SW 1271 (cell line): ENCODE data around the gene GHRL.
"Not testable (repeated sequence)": the region's sequence is repeated elsewhere in the genome, so short reads cannot be mapped to it uniquely, and the experiment has no call there.

ENCODE experiments used
- DNase-seq, 2 experiments: peaks; one replicate each; lab custom pipeline; 2025; lab: John Stamatoyannopoulos, UW

GHRL gene

DNA sequence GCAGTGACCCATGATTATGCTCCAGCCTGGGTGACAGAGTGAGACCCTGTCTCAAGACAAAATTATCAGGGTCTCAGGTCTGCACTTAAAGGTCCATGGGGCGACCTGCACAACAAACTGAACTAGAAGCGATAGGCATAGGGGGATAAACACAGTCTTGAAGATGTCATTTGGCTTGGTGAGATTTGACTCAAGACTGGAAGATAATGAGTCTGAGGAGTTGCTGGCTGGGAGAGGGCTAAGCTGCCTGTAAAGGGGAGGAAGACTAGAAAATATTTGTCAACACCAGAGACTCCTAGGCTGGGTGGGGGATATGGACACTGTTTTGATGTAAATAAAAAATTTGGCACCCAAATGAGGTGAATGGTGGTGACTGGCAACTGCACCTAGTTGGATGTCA, 19.8 kb downstream of the GHRL start:
- no peak for DNase-seq

- not testable (repeated sequence) for DNase-seq
Measured at GRCh38 chr3:10272476-10272875, 20.3 kb downstream of the GHRL start.

GRCh38 chr3:10269443-10269842, 23.3 kb downstream of the GHRL start:
- no peak for DNase-seq

- no peak for DNase-seq
Measured at GRCh38 chr3:10268930-10269329, 23.8 kb downstream of the GHRL start.

DNA sequence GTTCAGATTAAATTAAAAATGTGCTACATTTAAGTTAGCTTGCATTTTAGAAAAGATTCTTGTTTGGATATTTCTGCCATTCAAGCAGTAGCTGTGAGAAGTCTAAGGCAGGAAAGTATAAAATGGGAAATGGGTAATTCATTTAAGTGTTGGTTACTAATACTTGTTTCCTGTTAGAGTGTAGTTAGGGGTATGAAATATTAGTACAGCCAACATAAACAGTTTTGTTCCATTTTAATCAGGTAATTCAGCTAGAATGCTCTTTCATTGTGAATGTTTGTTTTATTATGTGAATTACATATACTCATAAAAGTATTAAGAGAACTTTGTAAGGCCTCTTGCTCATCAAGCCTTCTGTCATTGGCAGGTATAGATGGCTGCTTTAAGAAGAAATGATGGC, 24.6 kb downstream of the GHRL start:
- no peak for DNase-seq

DNA sequence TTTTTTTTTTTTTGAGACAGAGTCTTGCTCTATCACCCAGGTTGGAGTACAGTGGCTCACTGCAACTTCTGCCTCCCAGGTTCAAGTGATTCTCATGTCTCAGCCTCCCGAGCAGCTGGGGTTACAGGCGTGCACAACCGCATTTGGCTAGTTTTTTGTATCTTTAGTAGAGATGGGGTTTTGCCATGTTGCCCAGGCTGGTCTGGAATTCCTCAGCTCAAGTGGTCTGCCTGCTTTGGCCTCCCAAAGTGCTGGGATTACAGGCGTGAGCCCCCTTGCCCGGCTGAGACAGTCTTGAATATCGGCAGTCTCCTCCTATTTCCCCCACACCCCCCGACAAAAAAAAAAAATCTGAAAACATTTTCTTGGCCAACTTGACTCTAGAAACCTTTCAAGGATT, 25.8 kb downstream of the GHRL start:
- DNase-seq = not testable (repeated sequence)

GRCh38 chr3:10265833-10266232, 26.9 kb downstream of the GHRL start:
- DNase-seq = no peak

- DNase-seq = peak in 1 of 2 experiments; percentile 48
Measured at GRCh38 chr3:10263646-10264363, 28.9 kb downstream of the GHRL start.

- DNase-seq = no peak
Measured at GRCh38 chr3:10262027-10262426, 30.7 kb downstream of the GHRL start.

DNA sequence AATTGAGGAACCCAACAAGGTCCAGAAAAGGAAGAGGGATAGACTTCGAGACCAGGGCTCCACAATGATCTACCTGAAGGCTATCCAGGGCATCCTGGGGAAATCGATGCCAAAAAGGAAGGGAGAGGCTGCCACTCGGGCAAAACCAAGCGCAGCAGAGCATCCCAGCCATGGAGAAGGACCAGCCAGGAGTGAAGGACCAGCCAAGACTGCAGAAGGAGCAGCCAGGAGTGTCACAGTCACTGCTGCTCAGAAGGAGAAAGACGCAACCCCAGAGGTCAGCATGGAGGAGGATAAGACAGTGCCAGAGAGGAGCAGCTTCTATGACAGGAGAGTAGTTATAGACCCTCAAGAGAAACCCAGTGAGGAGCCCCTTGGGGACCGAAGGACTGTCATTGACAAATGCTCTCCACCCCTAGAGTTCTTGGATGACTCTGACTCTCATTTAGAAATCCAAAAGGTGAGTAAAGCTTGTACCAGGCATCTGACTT, 32.5 kb downstream of the GHRL start:
- no peak for DNase-seq

DNA sequence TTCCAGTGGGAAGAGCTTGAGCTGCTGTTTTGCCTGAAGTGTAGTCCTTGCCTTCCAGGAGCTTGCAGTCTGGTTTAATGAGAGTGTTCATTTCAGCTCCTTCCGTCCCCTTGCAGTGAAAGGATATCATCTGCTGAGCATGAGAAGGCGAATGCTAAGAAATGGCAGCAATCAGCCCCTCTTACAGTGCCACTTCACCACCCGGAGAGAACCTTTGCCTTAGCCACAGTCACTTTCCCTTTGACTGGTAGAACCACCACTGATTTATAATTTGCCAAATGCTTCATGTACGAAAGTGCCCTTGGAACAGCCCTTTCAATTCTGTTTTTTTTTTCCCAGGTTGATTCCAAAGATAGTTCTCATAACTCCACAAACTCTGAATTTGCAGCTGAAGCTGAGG, 32.9 kb downstream of the GHRL start:
- DNase-seq = no peak

GRCh38 chr3:10259036-10259435, 33.7 kb downstream of the GHRL start:
- no peak for DNase-seq

GRCh38 chr3:10255835-10256234, 36.9 kb downstream of the GHRL start:
- DNase-seq = no peak

DNA sequence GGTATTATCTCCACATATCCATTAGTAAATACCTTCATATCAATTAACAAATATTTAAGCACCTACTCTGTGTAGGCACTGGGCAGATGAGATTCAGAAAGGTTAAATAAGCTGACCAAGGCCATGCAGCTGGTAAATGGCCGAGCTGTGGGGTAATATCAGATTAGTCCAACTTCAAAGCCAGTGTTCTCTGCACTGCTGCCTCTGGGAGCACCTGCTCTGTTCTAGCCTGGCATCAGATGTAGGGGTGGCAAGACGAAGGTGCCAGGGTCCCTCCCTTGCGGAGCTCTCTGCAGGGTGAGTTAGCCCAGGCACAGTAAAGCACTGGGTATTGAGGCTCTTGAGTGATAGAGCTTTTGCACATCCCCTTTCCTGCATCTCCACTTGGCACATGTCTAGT, 39.0 kb downstream of the GHRL start:
- DNase-seq = no peak

DNA sequence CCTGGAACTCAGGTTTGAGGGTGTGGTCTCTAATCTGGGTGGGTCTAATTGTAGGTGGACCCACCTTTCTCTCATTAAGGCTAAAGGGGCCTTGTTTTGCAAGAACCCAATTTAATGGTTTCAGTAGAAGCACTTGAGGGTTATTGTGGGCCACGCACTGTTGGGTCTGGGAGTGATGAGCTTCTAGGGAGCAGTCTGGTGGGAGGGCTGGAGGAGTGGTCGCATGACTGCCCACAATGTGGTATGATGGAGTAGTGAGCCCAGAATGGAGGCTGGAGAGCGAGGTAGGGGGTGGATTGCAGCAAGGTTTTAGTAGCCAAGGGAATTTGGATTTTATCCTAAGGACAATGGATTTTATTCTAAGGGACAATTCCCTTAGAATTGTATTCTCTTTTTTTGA, 41.7 kb downstream of the GHRL start:
- no peak for DNase-seq

GRCh38 chr3:10249833-10250232, 42.9 kb downstream of the GHRL start:
- DNase-seq = no peak

DNA sequence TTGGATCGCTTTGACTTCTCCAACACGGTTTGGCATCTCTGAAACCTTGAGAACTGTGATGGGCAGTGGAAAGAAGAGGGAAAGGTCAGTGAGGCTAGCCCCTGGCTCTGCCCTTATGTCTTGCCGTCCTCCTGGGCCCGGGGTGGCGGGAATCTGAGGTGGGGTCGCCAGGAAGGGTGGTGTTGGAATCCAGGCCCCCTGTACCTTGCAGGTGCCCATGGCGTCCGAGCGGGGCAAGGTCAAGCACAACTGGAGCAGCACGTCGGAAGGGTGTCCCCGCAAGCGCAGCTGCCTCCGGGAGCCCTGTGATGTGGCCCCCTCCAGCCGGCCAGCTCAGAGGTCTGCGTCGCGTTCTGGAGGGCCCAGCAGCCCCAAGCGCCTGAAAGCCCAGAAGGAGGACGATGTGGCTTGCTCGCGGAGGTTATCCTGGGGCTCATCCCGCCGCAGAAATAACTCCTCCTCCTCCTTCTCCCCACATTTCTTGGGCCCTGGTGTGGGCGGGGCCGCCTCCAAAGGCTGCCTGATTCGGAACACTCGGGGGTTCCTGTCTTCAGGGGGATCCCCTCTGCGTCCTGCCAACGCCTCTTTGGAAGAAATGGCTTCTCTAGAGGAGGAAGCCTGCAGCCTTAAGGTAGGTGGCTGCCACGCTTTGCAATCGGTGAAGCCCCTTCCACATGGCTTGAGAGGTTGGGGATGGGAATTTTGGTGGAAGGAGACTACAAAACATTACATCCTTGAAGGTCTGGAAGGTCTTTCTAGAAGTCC, 43.6 kb downstream of the GHRL start:
- DNase-seq = peak in 1 of 2 experiments; percentile 33

- DNase-seq = peak; percentile 97 to 98
Measured at GRCh38 chr3:10248184-10248983, 44.4 kb downstream of the GHRL start, which contains the start of gene TATDN2. TSS of gene TATDN2 (plus strand) at chr3:10248459. CDS start at chr3:10249201, 742 bp downstream.

GRCh38 chr3:10247679-10248183, 45.0 kb downstream of the GHRL start:
- DNase-seq = no peak

DNA sequence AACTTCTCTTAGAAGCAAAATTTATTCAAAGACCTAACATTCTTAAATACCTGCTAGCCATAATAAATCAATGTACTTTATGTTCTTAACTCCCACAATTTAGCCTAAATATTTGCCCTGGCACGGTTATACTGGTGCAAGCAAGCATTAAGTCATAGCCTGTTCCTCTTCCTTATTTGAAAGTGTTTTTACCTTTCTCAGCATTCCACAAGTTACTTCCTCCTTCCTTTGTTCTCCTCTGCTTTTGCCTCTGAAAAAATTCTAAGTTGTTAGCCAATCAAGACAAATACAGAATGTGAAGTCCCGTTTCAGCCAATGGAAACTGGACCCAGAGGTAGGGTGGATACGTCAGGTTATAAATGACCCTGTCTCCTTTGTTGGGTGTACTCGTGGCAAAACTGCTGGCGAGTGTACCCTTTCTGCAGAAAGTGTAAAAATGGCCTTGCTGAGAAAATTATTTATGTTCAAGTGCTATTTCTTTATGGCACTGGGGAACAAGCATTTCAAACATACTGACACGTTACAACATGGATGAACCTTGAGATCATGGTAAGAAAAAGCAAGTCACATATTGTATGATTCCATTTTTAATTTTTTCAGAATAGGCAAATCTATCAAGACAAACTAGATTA, 47.5 kb downstream of the GHRL start:
- DNase-seq = no peak

GRCh38 chr3:10244009-10244408, 48.7 kb downstream of the GHRL start:
- no peak for DNase-seq
